ENCODE data around the gene SSTR3. TPM values are rescaled to one million over a fixed set of nuclear protein-coding genes. Genes with fewer than 3 reads are reported as not detected.

The SSTR3 gene
- total and polyA plus RNA-seq, 4 donors, result 0.19 TPM; not detected in 3

- DNase-seq (ENCODE audit: low spot score), result no peak
- Histone ChIP-seq H3K27ac (ENCODE audit: low read depth in 1 of 2, low read length in 2 of 2) (peak overlapping the region; percentile 5 to 27), H3K27me3 (ENCODE audit: control insufficient read depth in 4 of 4, insufficient read depth in 4 of 4, low read length in 3 of 4) (no peaks in the 10 kb centered on the region), H3K36me3 (ENCODE audit: control insufficient read depth in 4 of 4, insufficient read depth in 3 of 4, low read depth in 1 of 4, low read length in 3 of 4) (no peaks in the 10 kb centered on the region), H3K9ac (ENCODE audit: low read depth in 1 of 2, low read length in 2 of 2) (no peak overlapping the region), H3K4me1 (ENCODE audit: control insufficient read depth in 4 of 4, insufficient read depth in 4 of 4, low read length in 3 of 4) (no peaks in the 10 kb centered on the region), H3K4me3 (ENCODE audit: low read depth in 1 of 3, low read length in 3 of 3) (no peak overlapping the region), H3K9me3 (ENCODE audit: control insufficient read depth in 4 of 4, low read length in 3 of 4) (no peaks in the 10 kb centered on the region)
- WGBS, result 93% methylated on average over 10 of the region's 10 CpGs
- TF ChIP-seq NR2F2 (IDR thresholded peaks at IDR 0.05) (no peak), FOXA2 (IDR thresholded peaks at IDR 0.05) (no peak), ZBTB33 (IDR thresholded peaks at IDR 0.05) (no peak), RAD21 (IDR thresholded peaks at IDR 0.05) (no peak), CTCF (IDR thresholded peaks at IDR 0.05; ENCODE audit: low read depth, low read length, missing input control) (no peak), HNF4A (conservative IDR thresholded peaks at IDR 0.05) (no peak), SP1 (IDR thresholded peaks at IDR 0.05) (no peak), HNF4G (IDR thresholded peaks at IDR 0.05) (no peak), ATF3 (IDR thresholded peaks at IDR 0.05) (no peak), GABPA (IDR thresholded peaks at IDR 0.05 in 1 of 2, conservative IDR thresholded peaks at IDR 0.05 in 1 of 2) (no peak), REST (IDR thresholded peaks at IDR 0.05) (no peak)
These were observed 9.4 kb upstream of the SSTR3 start for GRCh38 chr22:37221424-37222333.

- Histone ChIP-seq H3K4me1 (ENCODE audit: control insufficient read depth in 4 of 4, insufficient read depth in 4 of 4, low read length in 3 of 4) (no peaks in the 10 kb centered on the region), H3K27me3 (ENCODE audit: control insufficient read depth in 4 of 4, insufficient read depth in 4 of 4, low read length in 3 of 4) (no peaks in the 10 kb centered on the region), H3K27ac (ENCODE audit: low read depth in 1 of 2, low read length in 2 of 2) (no peak overlapping the region), H3K9me3 (ENCODE audit: control insufficient read depth in 4 of 4, low read length in 3 of 4) (no peaks in the 10 kb centered on the region), H3K36me3 (ENCODE audit: control insufficient read depth in 4 of 4, insufficient read depth in 3 of 4, low read depth in 1 of 4, low read length in 3 of 4) (no peaks in the 10 kb centered on the region), H3K9ac (ENCODE audit: low read depth in 1 of 2, low read length in 2 of 2) (no peak overlapping the region), H3K4me3 (ENCODE audit: low read depth in 1 of 3, low read length in 3 of 3) (no peak overlapping the region)
- DNase-seq (ENCODE audit: low spot score), result no peak
- 68% methylated on average over 4 of the region's 4 CpGs for WGBS
- TF ChIP-seq FOXA2 (IDR thresholded peaks at IDR 0.05) (no peak), HNF4G (IDR thresholded peaks at IDR 0.05) (no peak), FOXA1 (IDR thresholded peaks at IDR 0.05) (no peak), MAX (IDR thresholded peaks at IDR 0.05) (no peak), TAF1 (conservative IDR thresholded peaks at IDR 0.05) (no peak), JUND (IDR thresholded peaks at IDR 0.05) (no peak), REST (IDR thresholded peaks at IDR 0.05) (no peak), RAD21 (IDR thresholded peaks at IDR 0.05) (no peak), RXRA (IDR thresholded peaks at IDR 0.05) (no peak), NR2F2 (IDR thresholded peaks at IDR 0.05) (no peak), SP1 (IDR thresholded peaks at IDR 0.05) (no peak), GABPA (IDR thresholded peaks at IDR 0.05 in 1 of 2, conservative IDR thresholded peaks at IDR 0.05 in 1 of 2) (no peak), EGR1 (IDR thresholded peaks at IDR 0.05; ENCODE audit: low read depth in 2 of 2) (no peak), YY1 (IDR thresholded peaks at IDR 0.05) (no peak)
These were observed 8.3 kb upstream of the SSTR3 start for GRCh38 chr22:37220543-37220981.

All from liver (tissue), 9 donors.